ENCODE measurements around the gene ARHGAP23. TPM values are rescaled to one million over a fixed set of nuclear protein-coding genes. Genes with fewer than 3 reads are reported as not detected.
A peak's percentile ranks its signal among the peaks of the same experiment; 100 is the strongest.

ARHGAP23 gene
- total and polyA plus RNA-seq, 10 donors = 7.5 to 250 (median 67.0) TPM

DNA sequence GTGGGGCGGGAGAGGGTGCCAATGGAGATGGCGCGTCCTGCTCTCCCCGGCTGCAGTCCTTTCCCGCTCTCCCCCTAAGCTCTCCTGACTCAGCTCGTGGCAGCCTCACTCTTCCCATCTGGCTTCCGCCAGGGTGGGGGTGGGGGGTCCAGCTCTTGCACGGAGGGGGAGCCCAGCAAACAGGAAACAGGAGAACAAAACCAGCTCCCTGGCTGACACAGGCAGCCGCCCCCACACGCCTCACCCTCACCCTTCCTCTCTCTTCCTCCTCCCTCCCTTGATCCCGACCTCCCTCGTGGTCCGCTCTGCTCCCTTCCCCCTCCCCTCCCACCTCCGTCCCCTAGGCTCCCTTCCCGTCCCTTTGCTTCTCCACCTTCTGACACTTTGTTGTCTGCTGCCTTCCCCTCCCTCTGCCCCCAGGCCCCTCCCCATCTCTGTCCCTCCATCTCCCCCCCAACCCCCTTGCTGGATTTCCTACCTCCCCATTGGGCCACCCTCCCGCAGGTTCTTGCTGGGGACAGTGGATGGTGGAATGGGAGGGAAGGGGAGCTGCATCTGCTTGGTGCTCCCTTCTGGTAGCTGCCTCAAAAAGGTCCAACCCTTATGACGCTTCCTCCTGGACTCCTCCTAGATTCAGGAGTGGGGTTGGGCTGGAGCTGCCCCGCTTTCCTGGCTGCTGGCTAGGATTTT, 23.7 kb downstream of the ARHGAP23 start:
- no peak for DNase-seq
- Histone ChIP-seq H3K4me1 (peaks cover 19 to 95% (median 75%) of the 10 kb centered on the region in 6 donors), H3K27me3 (replicated peaks in 1 of 7) (peaks cover 0 to 58% (median 7%) of the 10 kb centered on the region in 7 donors), H3K4me3 (peak overlapping the region in 6 of 8 donors; percentile 0 to 66 (median 8)), H3K36me3 (no peaks in the 10 kb centered on the region), H3K9me3 (no peaks in the 10 kb centered on the region), H3K27ac (peak overlapping the region; percentile 72 to 92 (median 82))
- intact Hi-C loops (cut with DNase I; ENCODE audit: low total_unique reads) = no loop called here
- 19 to 36% (median 27%) methylated on average over 15 to 18 of the region's 18 CpGs for WGBS, 5 donors
- TF ChIP-seq, protein P1, sequence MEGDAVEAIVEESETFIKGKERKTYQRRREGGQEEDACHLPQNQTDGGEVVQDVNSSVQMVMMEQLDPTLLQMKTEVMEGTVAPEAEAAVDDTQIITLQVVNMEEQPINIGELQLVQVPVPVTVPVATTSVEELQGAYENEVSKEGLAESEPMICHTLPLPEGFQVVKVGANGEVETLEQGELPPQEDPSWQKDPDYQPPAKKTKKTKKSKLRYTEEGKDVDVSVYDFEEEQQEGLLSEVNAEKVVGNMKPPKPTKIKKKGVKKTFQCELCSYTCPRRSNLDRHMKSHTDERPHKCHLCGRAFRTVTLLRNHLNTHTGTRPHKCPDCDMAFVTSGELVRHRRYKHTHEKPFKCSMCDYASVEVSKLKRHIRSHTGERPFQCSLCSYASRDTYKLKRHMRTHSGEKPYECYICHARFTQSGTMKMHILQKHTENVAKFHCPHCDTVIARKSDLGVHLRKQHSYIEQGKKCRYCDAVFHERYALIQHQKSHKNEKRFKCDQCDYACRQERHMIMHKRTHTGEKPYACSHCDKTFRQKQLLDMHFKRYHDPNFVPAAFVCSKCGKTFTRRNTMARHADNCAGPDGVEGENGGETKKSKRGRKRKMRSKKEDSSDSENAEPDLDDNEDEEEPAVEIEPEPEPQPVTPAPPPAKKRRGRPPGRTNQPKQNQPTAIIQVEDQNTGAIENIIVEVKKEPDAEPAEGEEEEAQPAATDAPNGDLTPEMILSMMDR (IDR thresholded peaks at IDR 0.05 in 8 of 11, conservative IDR thresholded peaks at IDR 0.05 in 3 of 11) = no peak
- peak in 1 of 3 donors; percentile 11 for TF ChIP-seq POLR2A (IDR thresholded peaks at IDR 0.05)
- TF ChIP-seq POLR2AphosphoS5 (IDR thresholded peaks at IDR 0.05) = peak; percentile 50 to 74 (median 70)

- Histone ChIP-seq H3K27ac (peak overlapping the region; percentile 36 to 92 (median 82)), H3K36me3 (peaks cover 0 to 2% (median 0%) of the 10 kb centered on the region in 6 donors), H3K27me3 (replicated peaks in 1 of 7) (peaks cover 0 to 58% (median 7%) of the 10 kb centered on the region in 7 donors), H3K9me3 (no peaks in the 10 kb centered on the region), H3K4me3 (peak overlapping the region in 5 of 8 donors; percentile 3 to 66 (median 45)), H3K4me1 (peaks cover 19 to 96% (median 74%) of the 10 kb centered on the region in 6 donors)
- WGBS, 5 donors = 60 to 89% (median 79%) methylated on average over 5 to 6 of the region's 6 CpGs
- TF ChIP-seq, protein P1 (IDR thresholded peaks at IDR 0.05 in 8 of 11, conservative IDR thresholded peaks at IDR 0.05 in 3 of 11) = no peak
- intact Hi-C loops (cut with DNase I; ENCODE audit: low total_unique reads) = no loop called here
- DNase-seq = no peak
These were observed 24.5 kb downstream of the ARHGAP23 start for GRCh38 chr17:38452719-38453118.

GRCh38 chr17:38453951-38454421, 25.7 kb downstream of the ARHGAP23 start:
- peak overlapping the region; percentile 10 to 66 (median 45) for H3K4me3 ChIP-seq
- H3K27me3 ChIP-seq (replicated peaks in 1 of 7) = peaks cover 0 to 58% (median 7%) of the 10 kb centered on the region in 7 donors
- peak overlapping the region; percentile 19 to 88 (median 76) for H3K27ac ChIP-seq
- TF ChIP-seq, protein P1 (IDR thresholded peaks at IDR 0.05 in 8 of 11, conservative IDR thresholded peaks at IDR 0.05 in 3 of 11) = no peak
- no peak for TF ChIP-seq POLR2AphosphoS5 (IDR thresholded peaks at IDR 0.05)
- TF ChIP-seq POLR2A (IDR thresholded peaks at IDR 0.05) = no peak
- H3K36me3 ChIP-seq = peaks cover 0 to 15% (median 2%) of the 10 kb centered on the region in 6 donors
- peaks cover 12 to 96% (median 73%) of the 10 kb centered on the region in 6 donors for H3K4me1 ChIP-seq
- H3K9me3 ChIP-seq = no peaks in the 10 kb centered on the region
- 0 to 10% (median 5%) methylated on average over 8 to 44 of the region's 44 CpGs for WGBS, 5 donors
- DNase-seq = no peak
- intact Hi-C loops (cut with DNase I; ENCODE audit: low total_unique reads) = no loop called here

DNA sequence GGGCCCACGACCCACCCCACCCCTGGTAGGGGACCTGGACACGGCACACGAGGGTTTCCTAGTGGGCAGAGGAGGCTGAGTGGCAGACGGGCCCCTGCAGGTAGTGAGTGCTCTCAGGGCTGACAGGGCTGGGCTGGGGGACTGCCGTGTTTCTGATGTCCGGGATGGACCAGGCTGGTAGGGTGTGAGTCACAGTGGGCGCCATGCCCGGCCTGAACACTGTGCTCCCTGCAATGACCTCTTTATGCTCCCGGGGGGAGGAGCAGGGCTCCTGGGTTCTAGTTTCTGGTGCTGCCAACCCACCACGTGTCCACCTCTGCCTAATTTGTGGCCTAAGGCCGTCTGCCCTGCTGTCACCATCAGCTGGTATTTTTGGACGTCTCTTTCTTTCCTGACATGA, 26.3 kb downstream of the ARHGAP23 start:
- H3K9me3 ChIP-seq = no peaks in the 10 kb centered on the region
- intact Hi-C loops (cut with DNase I; ENCODE audit: low total_unique reads) = no loop called here
- WGBS, 5 donors = 50 to 63% (median 56%) methylated on average over 7 to 12 of the region's 12 CpGs
- peaks cover 0 to 58% (median 7%) of the 10 kb centered on the region in 7 donors for H3K27me3 ChIP-seq (replicated peaks in 1 of 7)
- H3K4me3 ChIP-seq = peak overlapping the region; percentile 10 to 66 (median 45)
- peak overlapping the region; percentile 19 to 88 (median 76) for H3K27ac ChIP-seq
- peaks cover 0 to 20% (median 6%) of the 10 kb centered on the region in 6 donors for H3K36me3 ChIP-seq
- peak in 2 of 3 donors; percentile 64 to 67 for TF ChIP-seq POLR2AphosphoS5 (IDR thresholded peaks at IDR 0.05)
- TF ChIP-seq POLR2A (IDR thresholded peaks at IDR 0.05) = no peak
- TF ChIP-seq, protein P1 (IDR thresholded peaks at IDR 0.05 in 8 of 11, conservative IDR thresholded peaks at IDR 0.05 in 3 of 11) = no peak
- peaks cover 9 to 96% (median 73%) of the 10 kb centered on the region in 6 donors for H3K4me1 ChIP-seq
- DNase-seq = no peak
